Hematopoietic multipotent progenitor cell treated with erythropoietin and hydrocortisone succinate and interleukin-3 and kit ligand, for 6 days (in vitro differentiated cells): ENCODE results near the gene ZNF329.

Experiments
- DNase-seq: peaks from one replicate; pipeline ENCODE4 v3.0.0-alpha.2; 2015

The ZNF329 gene

DNA sequence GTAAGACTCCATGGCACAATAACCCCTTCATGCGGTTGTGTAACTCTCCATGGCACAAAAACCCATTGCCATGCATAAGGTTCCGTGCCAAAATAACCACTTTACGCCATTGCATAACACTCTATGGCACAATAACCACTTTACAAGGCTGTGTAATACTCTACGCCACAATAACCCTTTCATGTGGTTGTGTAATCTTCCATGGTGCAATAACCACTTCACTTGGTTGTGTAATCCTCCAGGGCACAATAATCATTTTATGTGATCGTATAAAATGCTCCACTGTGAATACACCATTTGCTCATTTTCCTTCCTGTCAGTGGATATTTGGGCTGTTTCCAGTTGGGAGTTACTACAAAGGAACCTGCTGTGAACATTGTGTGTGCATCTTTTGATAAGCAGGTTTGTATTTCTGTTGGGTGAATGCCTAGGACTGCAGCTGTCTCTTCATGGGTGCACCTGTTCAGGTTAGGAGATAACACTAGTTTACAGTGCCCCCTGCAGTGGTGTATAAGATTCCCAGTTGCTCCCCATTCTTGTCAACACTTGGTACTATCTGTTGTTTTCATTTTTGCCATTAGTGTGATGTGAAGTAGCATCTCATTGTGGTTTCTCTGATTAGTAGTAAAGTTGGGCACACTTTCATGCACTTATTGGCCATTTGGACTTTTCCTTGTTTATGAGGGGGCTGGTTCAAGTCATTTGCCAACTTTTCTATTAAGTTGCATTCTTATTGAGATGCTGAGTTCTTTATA lies 31.4 kb downstream of the ZNF329 start:
- no peak for DNase-seq

DNA sequence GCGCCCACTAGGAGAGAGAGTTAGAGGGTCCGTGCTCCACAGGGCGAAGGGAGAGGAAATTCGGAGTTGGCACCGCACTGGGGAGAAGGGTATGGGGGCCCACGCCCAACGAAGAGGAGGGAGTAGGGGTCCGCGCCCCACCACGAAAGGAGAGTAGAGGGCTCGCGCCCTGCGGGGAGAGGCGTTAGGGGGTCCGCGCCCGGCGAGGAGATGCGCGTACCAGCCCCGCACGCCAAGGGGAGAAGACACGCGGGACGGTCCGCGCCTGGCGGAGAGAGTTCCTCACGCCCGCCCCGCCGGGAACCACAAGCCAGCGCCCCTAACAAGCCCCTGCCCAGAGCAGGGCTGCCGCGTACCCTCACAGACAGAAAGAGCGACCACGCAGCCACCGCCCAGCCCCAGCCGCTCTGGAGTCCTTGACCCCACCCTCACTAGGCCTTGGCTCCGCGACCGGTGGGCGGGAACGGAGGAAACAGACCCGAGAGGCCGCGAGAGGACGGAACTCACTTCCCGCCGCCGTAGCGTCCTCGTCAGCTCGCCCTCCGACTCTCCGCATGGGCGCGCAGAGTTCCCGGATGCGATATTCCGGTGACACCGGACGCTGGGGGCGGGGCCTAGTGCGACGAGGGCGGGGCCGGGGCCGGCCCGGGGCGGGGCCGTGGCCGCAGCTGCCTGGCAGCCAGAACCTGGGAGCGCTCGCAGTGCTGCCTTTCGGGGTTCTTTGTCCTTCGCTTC lies 32.6 kb downstream of the ZNF329 start:
- no peak for DNase-seq

DNA sequence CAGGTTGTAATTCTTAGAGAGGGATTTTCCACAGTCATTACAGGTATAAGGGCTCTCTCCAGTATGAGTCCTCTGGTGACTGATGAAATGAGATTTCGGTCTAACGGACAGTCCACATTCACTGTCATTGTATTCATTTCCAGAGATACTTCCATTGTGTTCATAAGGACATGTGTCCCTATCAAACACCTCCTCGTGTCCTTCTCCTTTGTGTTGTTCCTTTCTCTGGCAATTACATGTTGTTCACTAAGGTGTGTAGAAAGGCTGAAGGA lies 42.1 kb downstream of the ZNF329 start:
- no peak for DNase-seq

DNA sequence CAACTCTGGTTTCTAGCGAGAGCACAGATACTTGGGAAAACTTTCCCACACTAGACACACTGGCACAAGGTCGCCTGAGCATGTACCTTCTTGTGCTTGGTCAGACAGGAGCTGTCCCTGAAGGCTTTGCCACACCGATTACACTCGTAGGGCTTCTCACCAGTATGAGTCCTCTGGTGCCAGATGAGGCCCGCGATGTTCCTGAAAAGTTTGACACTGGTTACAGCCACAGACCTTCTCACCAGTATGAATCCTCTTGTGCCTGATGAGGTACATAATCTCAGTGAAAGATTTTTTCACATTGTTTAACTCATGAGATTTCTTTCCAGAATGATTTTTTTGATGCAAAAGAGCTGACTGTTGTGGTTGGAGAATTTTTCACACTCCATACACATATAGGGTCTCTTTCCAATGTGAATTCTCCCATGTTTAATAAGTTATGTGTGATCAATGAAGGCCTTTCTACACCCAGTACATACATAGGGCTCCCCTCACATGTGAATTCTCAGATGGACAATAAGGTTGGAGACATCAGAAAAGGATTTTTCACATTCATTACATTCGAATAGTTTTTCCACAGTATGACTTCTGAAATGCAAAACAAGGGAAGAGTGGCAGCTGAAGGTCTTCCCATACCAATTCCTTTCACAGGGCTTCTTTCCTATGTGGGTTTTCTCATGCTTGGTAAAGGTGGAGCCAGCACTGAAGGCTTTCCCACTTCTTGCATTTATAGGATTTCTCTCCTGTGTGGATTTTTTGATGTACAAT lies 42.6 kb downstream of the ZNF329 start:
- no peak for DNase-seq

DNA sequence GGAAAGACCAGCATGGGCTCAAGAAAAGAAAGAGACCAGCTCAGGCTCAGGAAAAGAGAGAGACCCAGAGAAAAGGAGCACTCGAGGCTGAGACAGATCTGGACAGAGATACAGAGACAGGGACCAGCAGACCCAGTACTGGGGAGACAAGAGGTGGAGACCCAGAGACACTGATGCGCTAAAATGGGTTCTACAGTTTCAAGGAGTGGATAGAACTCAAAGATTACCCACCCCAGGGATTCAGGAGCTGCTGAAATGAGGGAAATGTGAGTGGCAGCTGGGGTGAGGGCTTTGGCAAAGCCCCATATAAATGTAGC lies 51.9 kb downstream of the ZNF329 start:
- DNase-seq = peak; percentile 15

DNA sequence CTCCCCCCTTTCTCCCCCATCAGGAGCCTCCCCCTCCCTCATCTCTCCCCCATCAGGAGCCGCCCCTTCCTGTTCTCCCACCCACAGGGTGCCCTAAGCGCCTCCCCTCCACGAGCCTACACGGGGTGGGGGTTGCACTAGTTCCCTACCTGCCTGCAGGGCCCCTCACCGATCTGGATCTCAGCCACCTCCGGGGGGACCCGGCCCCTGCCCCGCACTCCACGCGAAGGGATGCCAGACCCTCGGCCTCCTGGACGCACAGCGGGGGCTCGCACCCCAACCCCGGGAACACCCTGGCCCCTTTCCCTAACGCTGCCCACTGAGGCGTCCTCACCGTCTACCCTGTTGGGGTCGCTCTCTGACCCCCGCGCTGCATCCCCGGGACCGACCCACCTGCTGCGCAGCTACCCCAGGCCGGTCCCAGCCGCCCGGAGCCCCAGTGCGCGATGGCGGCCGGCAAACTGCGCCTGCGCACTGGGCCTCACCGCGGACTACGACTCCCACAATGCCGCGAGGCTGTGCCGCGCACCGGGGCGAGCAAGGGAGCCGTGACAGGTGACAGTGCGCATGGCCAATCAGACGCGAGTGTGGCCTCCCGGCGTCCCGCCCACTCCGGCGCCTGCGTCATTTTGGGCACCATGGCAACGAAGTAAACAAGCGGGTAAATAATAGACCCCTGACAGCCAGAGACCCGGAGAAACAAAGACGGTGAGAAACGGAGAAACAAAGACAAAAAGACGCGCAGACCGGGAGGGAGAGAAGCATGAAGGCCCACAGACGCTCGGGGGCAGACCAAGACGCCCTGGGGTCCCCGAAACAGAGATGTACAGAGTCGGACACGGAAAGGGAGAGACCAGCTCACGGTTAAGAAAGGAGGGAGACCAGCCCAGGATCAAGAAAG lies 52.6 kb downstream of the ZNF329 start, which contains the start of gene ZSCAN18:
TSS of gene ZSCAN18 (minus strand) at position 451 of the 901 bp plus-strand sequence. CDS start 7,964 bp downstream, outside the sequence.
- peak; percentile 92 for DNase-seq

DNA sequence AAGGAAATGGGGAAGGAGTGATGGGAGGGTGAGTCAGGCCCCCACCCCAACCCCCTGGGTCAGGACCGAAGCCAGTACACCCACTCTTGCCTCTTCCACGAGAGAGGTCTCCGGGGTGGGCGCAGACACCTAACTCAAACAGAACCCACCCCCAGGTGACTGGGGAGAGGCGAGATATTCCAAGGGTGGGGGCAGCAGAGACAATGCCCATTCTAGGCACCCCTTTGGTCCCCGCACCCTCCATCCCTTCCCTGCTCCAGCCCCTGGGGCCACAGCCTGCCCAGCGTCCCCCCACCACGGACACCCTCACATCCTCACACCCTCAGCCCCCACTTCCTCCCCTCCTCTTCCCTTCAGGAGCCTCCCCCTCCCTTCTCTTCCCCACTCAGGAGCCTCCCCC lies 53.2 kb downstream of the ZNF329 start:
- DNase-seq = no peak

DNA sequence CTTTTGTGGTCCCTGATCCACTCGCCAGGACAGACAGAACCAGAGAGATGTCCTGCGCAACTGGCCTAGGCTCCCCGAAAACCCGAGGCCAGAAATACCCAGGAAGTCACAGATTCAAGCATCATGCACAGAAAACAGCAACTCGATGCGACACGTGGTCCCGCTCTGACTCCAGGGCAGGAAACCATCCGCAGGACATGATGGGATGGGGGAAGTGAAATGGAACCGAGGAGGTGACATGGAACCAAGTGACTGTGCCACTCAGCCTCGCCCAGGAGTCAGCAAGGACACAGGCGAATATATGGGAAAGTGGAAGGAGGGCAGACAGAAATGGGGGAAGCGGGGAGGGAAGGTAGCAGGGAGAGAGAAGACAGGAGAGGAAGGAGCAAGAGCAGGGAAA lies 53.7 kb downstream of the ZNF329 start:
- no peak for DNase-seq

DNA sequence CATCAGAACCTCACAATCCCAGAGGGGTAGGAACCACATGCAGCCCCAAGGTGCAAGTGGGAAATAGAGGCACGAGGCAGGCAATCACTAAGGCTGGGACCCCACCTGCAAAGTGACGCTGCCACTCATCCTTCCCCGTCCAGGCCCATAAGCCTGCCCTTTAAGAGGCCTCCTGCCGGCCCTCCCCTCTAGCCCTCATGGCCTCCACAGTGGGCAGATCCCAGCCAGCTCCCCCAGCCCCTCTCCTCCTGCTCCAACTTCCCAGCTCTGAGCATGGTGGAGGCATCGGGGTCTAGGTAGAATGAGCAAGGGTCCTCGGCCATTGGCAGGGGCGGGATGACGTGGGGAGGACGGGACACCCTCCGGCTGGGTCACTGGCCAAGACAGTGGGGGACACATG lies 55.3 kb downstream of the ZNF329 start:
- DNase-seq = no peak

DNA sequence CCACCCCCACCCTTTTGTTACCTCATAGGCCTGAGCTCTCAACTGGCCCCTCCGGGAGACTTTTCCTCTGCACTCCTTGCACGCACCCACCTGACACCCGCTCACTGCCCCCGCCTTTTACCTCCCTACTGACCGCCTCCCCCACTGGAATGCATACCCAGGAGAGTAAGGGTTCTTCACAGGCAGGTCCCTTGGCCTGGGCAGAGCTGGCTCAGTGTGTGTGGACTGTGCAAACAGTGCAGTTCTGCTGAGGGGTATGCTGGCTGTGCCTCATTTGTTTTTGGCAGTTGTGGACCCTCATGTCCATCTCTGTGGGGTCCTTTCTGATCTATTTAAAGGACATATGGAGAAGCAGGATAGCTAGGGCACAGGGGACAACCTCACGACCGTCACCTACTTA lies 57.5 kb downstream of the ZNF329 start:
- DNase-seq = no peak

DNA sequence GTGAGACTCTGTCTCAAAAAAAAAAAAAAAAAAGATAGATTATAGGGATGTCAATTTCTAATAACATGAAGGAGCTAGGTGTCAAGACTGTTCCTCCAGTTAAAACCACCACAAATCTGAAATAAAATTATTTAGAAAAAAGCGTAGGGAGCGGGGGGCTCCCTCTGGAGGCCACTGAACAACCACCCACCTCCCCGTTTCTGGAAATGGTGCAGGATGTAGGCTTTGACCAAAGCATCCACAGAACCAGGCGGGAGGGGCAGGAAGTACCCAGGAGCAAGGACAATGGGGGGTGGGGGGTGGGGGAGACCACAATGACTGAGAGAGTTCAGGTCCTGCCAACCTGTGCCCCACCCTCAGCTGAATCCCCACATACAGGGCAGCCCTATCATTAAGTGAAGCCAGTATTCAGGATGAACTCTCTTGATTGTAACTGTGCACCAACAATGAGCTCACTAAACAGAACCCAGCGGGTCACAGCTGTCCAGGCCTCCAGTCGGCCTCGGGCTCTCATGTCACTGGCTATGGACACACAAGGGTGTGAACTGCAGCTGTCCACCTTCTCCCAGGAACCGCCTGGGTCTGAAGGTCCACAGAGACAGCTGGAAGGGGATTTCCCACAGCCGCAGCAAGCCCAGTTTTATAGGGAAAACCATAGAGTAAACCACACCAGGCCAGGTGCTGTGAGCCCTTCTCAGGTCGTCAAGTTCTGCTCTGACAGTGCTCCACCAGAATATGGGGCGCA lies 59.2 kb downstream of the ZNF329 start:
- no peak for DNase-seq

DNA sequence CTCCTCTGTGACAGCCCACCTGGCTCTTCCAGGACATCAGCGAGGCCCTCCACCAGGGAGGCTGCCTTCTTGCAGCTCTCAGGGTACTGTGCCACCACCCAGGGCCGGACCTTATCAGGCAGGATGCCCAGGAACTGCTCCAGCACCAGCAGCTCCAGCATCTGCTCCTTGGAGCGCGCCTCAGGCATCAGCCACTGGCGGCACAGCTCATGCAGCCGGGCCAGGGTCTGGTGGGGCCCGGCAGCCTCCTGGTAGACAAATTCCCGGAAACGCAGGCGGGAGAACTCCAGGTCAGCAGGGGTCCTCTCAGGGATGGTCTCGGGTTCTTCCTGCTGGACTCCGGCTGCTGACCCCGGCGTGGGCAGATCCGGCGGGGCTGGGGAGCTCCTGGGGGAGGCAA lies 60.7 kb downstream of the ZNF329 start:
- no peak for DNase-seq

DNA sequence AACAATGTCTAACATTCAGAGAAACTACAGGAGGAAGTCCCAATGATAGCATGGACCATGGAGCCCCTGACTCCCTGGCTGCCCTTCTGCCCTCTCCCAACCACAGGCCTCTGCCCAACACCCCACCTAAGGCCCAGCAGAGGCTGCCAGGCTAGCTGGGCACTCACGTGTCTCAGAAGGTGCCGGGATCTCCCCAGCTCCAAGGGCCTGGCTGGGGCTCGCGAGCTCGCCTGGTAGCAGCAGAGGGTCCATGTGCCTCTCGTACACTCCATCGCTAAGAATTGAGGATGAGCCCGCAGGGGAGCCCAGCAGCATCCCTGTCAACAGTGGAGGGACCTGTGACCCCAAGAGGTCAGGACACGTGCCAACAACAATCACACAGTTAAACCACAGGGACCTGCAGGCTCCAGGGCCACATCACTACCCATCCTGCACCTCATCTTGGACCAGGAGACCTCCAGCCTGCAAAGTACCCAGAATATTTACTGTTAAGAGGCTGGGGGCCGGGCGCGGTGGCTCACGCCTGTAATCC lies 62.0 kb downstream of the ZNF329 start:
- DNase-seq = no peak

DNA sequence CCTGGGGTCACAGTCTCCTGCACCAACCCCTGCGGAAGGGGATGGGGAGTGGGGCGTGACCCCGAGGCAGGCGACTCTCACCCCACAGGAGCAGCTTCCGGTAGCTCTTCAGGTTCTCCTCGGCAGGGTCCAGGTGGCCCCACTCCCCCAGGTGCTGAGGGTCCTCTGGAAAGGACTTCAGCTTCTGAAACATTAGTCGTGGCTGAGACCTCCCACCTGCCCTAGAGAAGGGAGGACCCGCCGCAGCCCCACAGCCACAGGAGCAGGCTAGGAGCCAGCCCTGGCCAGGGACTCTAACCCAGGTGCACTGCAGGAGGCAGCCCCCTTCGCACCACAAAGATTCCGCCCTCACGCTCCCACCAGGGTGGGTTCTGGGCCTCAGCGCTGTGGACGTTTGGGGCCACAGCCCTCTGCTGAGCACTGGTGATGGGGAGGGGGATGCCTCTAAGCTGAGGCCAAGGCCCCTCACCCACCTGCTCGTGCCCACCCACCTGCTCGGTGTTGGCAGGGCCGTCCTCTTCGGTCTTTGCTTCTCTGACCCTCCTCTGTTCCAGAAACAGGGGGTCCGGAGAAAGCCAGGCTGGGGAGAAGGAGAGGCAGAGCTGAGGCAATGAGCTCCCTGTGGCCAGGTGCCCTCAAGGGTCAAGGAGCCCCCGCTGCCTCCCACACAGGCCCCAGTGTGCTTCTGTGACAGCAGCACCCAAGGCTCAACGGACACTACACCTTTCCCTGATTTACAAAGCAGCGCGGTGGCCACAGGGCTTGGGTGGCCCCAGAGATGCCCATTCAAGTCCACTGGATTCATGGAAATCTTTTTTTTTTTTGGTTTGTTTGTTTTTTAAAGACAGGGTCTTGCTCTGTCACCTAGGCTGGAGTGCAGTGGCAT lies 63.5 kb downstream of the ZNF329 start:
- DNase-seq = no peak

DNA sequence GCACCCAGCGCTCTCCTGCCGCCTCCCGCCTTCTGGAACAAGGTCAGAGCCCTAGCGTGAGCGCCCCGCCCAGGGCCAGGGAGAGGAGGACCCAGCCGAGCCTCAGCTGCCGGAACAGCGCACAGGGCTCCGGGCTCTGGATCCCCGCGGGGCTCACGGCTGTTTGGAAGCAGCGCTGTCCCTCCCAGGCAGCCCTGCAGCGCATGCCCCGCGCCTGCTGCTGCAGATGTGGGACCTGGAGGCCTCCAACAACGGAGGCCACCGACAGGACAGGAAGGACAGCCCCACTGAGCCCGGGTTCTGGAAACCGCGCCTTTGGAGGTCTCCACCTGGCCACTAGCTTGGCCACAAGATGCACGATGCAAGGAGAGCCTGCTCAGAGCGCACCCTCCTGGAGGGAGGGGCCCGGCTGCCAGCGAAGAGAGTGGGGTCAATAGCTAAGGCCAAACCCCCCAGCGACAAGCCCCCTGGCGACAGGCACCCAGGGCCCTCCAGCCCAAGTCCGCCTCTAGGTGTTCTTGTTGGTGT lies 65.2 kb downstream of the ZNF329 start:
- no peak for DNase-seq

DNA sequence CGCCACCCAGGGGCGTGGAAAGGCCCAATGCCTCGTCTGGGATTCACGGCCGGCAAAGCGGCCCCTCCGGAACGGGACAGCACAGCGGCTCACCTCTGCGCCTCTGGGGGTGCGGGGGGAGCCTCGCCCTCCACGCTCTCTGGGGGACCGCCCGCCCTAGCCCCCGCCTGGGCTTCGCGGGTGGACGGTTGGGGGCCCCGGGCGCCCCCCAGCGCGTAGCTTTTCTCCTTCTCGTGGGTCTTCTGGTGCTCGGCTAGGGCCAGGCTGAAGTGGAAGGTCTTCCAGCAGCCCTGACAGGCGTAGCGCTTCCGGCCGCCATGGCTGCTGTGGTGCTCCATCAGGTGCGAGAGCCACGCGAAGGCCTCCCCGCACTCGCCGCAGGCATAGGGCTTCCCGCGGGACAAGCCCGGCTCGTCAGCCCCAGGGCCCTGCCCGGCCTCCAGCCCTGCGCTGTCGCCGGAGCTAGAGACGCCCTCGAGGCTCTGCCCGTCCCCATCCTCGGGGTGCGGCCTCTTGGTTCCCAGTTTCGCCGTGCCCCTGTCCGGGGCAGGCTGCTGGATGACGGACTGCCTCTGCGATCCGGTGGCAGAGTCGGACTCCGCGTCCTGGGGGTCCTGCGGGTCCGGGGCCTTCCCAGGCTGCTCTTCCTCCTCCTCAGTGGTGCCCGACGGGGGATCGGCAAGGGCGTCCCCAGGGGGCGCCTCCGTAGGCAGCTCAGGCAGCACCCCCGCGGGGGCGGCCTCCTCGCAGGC lies 65.8 kb downstream of the ZNF329 start:
- DNase-seq = no peak

DNA sequence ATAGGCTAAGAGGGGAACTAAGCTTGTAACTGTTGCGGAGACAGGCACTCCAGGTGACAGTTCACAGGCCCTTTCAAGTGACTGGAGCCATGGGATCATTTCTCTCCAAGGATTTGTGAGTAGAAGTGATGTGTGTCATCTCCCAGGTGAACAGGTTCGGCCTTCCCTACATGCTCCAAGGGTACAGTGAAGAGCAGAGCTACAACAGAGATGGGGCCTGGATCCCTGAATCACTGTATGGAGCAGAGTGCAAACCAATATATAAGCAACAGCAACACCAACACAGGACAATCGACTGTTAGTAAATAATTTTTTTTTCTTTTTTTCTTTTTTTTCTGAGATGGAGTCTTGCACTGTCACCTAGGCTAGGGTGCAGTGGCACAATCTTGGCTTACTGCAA lies 67.6 kb downstream of the ZNF329 start:
- no peak for DNase-seq

DNA sequence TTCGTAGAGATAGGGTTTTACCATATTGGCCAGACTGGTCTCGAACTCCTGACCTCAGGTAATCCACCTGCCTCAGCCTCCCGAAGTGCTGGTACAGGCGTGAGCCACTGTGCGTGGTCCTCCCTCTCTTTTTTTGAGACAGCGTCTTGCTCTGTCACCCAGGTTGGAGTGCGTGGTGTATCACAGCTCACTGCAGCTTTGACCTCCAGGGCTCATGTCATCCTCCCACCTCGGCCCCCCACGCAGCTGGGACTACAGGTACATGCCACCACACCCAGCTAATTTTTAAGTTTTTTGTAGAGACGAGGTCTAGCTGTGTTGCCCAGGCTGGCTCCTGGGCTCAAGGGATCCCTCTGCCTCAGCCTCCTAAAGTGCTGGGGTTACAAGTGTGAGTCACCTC lies 70.8 kb downstream of the ZNF329 start:
- no peak for DNase-seq
